Astrocyte (in vitro differentiated cells and primary cell): ENCODE measurements around the gene CRYL1.

Source experiments
- CTCF ChIP-seq: IDR thresholded peaks from 2 replicates; pipeline ENCODE4 v1.5.1; 2011; ENCODE audit warnings: low read depth, mild to moderate bottlenecking, inconsistent platforms, low read length, moderate library complexity; ENCODE audit not compliant: insufficient read depth
- EZH2 ChIP-seq: IDR thresholded peaks from 2 replicates; pipeline ENCODE4 v1.6.1; 2012; ENCODE audit warnings: mild to moderate bottlenecking, low read length, inconsistent platforms; ENCODE audit not compliant: insufficient read depth

- TF ChIP-seq CTCF: no peak
- TF ChIP-seq EZH2: no peak
These were observed 55.5 kb downstream of the CRYL1 start for GRCh38 chr13:20470136-20470535.
